ENCODE results near the gene PYGO1. TPM values are rescaled to one million over a fixed set of nuclear protein-coding genes. Genes with fewer than 3 reads are reported as not detected.

Gene PYGO1
- total and polyA plus RNA-seq, 4 donors: 1.4 to 13.9 (median 6.5) TPM

- Histone ChIP-seq H3K4me3 (ENCODE audit: low read length in 2 of 2) (no peak overlapping the region), H3K27me3 (ENCODE audit: control insufficient read depth in 1 of 2, insufficient read depth in 2 of 2, low read length in 1 of 2) (no peaks in the 10 kb centered on the region), H3K27ac (ENCODE audit: low read depth in 1 of 2, low read length in 2 of 2) (no peak overlapping the region), H3K9me3 (ENCODE audit: control insufficient read depth, low read length) (no peaks in the 10 kb centered on the region), H3K4me1 (ENCODE audit: control insufficient read depth in 1 of 2, insufficient read depth in 2 of 2, low read length in 2 of 2) (peaks cover 0 to 1% of the 10 kb centered on the region in 2 donors), H3K36me3 (ENCODE audit: control insufficient read depth in 1 of 2, insufficient read depth in 2 of 2, low read length in 1 of 2) (no peaks in the 10 kb centered on the region)
- intact Hi-C loops (cut with DNase I): no loop called here
- WGBS, 2 donors: 66 to 67% methylated on average over 5 of the region's 5 CpGs
- no peak for ATAC-seq (ENCODE audit: low FRiP score)
- DNase-seq: no peak
Measured at GRCh38 chr15:55552451-55552850, 35.7 kb downstream of the PYGO1 start.

DNA sequence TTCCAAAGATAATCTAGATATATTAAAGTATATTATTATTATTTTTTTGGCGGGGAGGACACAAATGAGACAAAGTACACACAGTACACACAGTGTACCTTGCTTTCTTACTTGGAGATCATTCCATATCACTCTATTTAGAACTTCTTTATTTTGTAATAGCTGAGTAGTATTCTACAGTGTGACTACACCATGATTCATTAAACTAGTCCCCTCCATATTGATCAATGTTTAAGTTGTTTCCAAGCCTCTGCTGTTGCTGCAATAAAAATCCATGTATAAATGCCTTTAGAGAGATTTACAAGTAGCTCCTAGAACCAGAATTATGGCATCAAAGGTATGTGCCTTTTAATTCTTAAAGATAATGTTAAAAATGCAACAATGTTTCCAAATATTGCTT is 38.8 kb downstream of the PYGO1 start:
- Histone ChIP-seq H3K36me3 (ENCODE audit: control insufficient read depth in 1 of 2, insufficient read depth in 2 of 2, low read length in 1 of 2) (peaks cover 2 to 4% of the 10 kb centered on the region in 2 donors), H3K27me3 (ENCODE audit: control insufficient read depth in 1 of 2, insufficient read depth in 2 of 2, low read length in 1 of 2) (no peaks in the 10 kb centered on the region), H3K4me3 (ENCODE audit: low read length in 2 of 2) (no peak overlapping the region), H3K27ac (ENCODE audit: low read depth in 1 of 2, low read length in 2 of 2) (no peak overlapping the region), H3K4me1 (ENCODE audit: control insufficient read depth in 1 of 2, insufficient read depth in 2 of 2, low read length in 2 of 2) (peaks cover 0 to 1% of the 10 kb centered on the region in 2 donors), H3K9me3 (ENCODE audit: control insufficient read depth, low read length) (no peaks in the 10 kb centered on the region)
- ATAC-seq (ENCODE audit: low FRiP score) (no peak), DNase-seq (no peak)
- intact Hi-C loops (cut with DNase I): no loop called here
- 95 to 97% methylated on average over 1 of the region's 1 CpG for WGBS, 2 donors

DNA sequence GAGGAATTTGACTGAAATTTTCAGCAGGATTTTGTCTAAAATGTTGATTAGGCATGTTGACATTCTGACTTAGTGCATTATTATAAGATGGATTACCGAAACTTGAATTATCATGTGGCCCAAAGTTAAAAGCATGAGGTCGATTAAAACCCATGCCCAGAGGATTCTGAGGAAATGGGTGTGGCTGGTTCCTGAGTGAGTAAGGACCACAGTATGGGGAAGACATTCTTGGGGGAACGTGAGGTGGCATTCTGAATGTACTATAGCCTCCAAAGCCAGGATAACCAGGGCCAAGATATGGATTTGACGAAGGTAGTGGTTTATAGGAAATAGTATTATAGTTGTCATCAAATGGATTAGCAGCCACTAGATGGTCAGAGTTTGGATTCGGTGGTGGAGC is 41.4 kb downstream of the PYGO1 start:
- intact Hi-C loops (cut with DNase I): no loop called here
- no peak for ATAC-seq (ENCODE audit: low FRiP score)
- no peak overlapping the region for H3K27ac ChIP-seq (ENCODE audit: low read depth in 1 of 2, low read length in 2 of 2)
- no peaks in the 10 kb centered on the region for H3K27me3 ChIP-seq (ENCODE audit: control insufficient read depth in 1 of 2, insufficient read depth in 2 of 2, low read length in 1 of 2)
- H3K4me1 ChIP-seq (ENCODE audit: control insufficient read depth in 1 of 2, insufficient read depth in 2 of 2, low read length in 2 of 2): no peaks in the 10 kb centered on the region
- peaks cover 2 to 4% of the 10 kb centered on the region in 2 donors for H3K36me3 ChIP-seq (ENCODE audit: control insufficient read depth in 1 of 2, insufficient read depth in 2 of 2, low read length in 1 of 2)
- DNase-seq: no peak
- H3K4me3 ChIP-seq (ENCODE audit: low read length in 2 of 2): no peak overlapping the region
- 58 to 59% methylated on average over 5 of the region's 5 CpGs for WGBS, 2 donors
- H3K9me3 ChIP-seq (ENCODE audit: control insufficient read depth, low read length): no peaks in the 10 kb centered on the region

GRCh38 chr15:55535436-55535835 is 52.7 kb downstream of the PYGO1 start:
- H3K9me3 ChIP-seq (ENCODE audit: control insufficient read depth, low read length): no peaks in the 10 kb centered on the region
- H3K27ac ChIP-seq (ENCODE audit: low read depth in 1 of 2, low read length in 2 of 2): no peak overlapping the region
- no peaks in the 10 kb centered on the region for H3K36me3 ChIP-seq (ENCODE audit: control insufficient read depth in 1 of 2, insufficient read depth in 2 of 2, low read length in 1 of 2)
- ATAC-seq (ENCODE audit: low FRiP score): no peak
- DNase-seq: no peak
- no peaks in the 10 kb centered on the region for H3K4me1 ChIP-seq (ENCODE audit: control insufficient read depth in 1 of 2, insufficient read depth in 2 of 2, low read length in 2 of 2)
- intact Hi-C loops (cut with DNase I): no loop called here
- H3K27me3 ChIP-seq (ENCODE audit: control insufficient read depth in 1 of 2, insufficient read depth in 2 of 2, low read length in 1 of 2): no peaks in the 10 kb centered on the region
- no peak overlapping the region for H3K4me3 ChIP-seq (ENCODE audit: low read length in 2 of 2)
- 77% methylated on average over 6 of the region's 6 CpGs for WGBS, 2 donors

- ATAC-seq (ENCODE audit: low FRiP score) (no peak), DNase-seq (no peak)
- intact Hi-C loops (cut with DNase I): no loop called here
- no peak overlapping the region for H3K27ac ChIP-seq (ENCODE audit: low read depth in 1 of 2, low read length in 2 of 2)
- H3K4me1 ChIP-seq (ENCODE audit: control insufficient read depth in 1 of 2, insufficient read depth in 2 of 2, low read length in 2 of 2): no peaks in the 10 kb centered on the region
- H3K4me3 ChIP-seq (ENCODE audit: low read length in 2 of 2): no peak overlapping the region
- no peaks in the 10 kb centered on the region for H3K9me3 ChIP-seq (ENCODE audit: control insufficient read depth, low read length)
- no peaks in the 10 kb centered on the region for H3K27me3 ChIP-seq (ENCODE audit: control insufficient read depth in 1 of 2, insufficient read depth in 2 of 2, low read length in 1 of 2)
- no peaks in the 10 kb centered on the region for H3K36me3 ChIP-seq (ENCODE audit: control insufficient read depth in 1 of 2, insufficient read depth in 2 of 2, low read length in 1 of 2)
Measured at GRCh38 chr15:55532944-55533343, 55.2 kb downstream of the PYGO1 start.

DNA sequence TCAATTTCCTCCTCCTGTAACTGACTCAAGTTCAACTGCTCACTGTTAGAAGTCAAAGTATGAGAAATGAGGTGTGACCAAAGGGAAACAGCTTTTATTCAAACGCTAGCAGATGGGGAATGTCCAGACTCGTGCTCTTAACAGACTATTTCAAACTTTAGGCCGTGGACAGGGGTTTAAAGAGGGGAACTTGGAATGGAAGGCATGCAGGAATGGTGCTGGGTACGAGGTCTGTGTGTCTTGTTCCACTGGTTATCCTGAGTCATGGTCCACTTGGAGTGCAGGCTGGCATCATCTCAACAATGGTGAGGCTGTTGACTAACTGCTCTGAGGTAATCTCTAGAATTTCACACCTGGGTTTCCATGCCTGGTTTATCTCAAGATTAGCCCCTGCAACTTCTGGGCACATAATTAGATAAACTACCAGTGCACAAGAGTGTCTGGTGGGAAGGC is 57.3 kb downstream of the PYGO1 start:
- WGBS, 2 donors: 20 to 29% methylated on average over 4 of the region's 4 CpGs
- ATAC-seq (ENCODE audit: low FRiP score): no peak
- intact Hi-C loops (cut with DNase I): no loop called here
- Histone ChIP-seq H3K4me3 (ENCODE audit: low read length in 2 of 2) (no peak overlapping the region), H3K9me3 (ENCODE audit: control insufficient read depth, low read length) (peaks cover 3% of the 10 kb centered on the region), H3K36me3 (ENCODE audit: control insufficient read depth in 1 of 2, insufficient read depth in 2 of 2, low read length in 1 of 2) (no peaks in the 10 kb centered on the region), H3K4me1 (ENCODE audit: control insufficient read depth in 1 of 2, insufficient read depth in 2 of 2, low read length in 2 of 2) (no peaks in the 10 kb centered on the region), H3K27ac (ENCODE audit: low read depth in 1 of 2, low read length in 2 of 2) (no peak overlapping the region), H3K27me3 (ENCODE audit: control insufficient read depth in 1 of 2, insufficient read depth in 2 of 2, low read length in 1 of 2) (no peaks in the 10 kb centered on the region)
- DNase-seq: no peak

GRCh38 chr15:55528812-55529211 is 59.3 kb downstream of the PYGO1 start:
- intact Hi-C loops (cut with DNase I): loop anchor here (5.0 to 10.0 kb wide), 2 partner anchors 113 to 116 kb away; no protein-coding TSS in a partner anchor
- no peak for DNase-seq

GRCh38 chr15:55527150-55527549 is 61.0 kb downstream of the PYGO1 start:
- DNase-seq (no peak), ATAC-seq (ENCODE audit: low FRiP score) (peak; percentile 36)
- H3K36me3 ChIP-seq (ENCODE audit: control insufficient read depth in 1 of 2, insufficient read depth in 2 of 2, low read length in 1 of 2): no peaks in the 10 kb centered on the region
- intact Hi-C loops (cut with DNase I): loop anchor here (5.0 to 10.0 kb wide), 2 partner anchors 115 to 118 kb away; no protein-coding TSS in a partner anchor
- no peaks in the 10 kb centered on the region for H3K27me3 ChIP-seq (ENCODE audit: control insufficient read depth in 1 of 2, insufficient read depth in 2 of 2, low read length in 1 of 2)
- H3K27ac ChIP-seq (ENCODE audit: low read depth in 1 of 2, low read length in 2 of 2): no peak overlapping the region
- no peaks in the 10 kb centered on the region for H3K4me1 ChIP-seq (ENCODE audit: control insufficient read depth in 1 of 2, insufficient read depth in 2 of 2, low read length in 2 of 2)
- WGBS, 2 donors: 26 to 71% methylated on average over 1 of the region's 1 CpG
- no peak overlapping the region for H3K4me3 ChIP-seq (ENCODE audit: low read length in 2 of 2)
- peaks cover 4% of the 10 kb centered on the region for H3K9me3 ChIP-seq (ENCODE audit: control insufficient read depth, low read length)

More at GRCh38 chr15:55528812-55529211, 59.3 kb downstream of the PYGO1 start:
- Histone ChIP-seq H3K27ac (ENCODE audit: low read depth in 1 of 2, low read length in 2 of 2) (no peak overlapping the region), H3K36me3 (ENCODE audit: control insufficient read depth in 1 of 2, insufficient read depth in 2 of 2, low read length in 1 of 2) (no peaks in the 10 kb centered on the region), H3K4me3 (ENCODE audit: low read length in 2 of 2) (no peak overlapping the region), H3K27me3 (ENCODE audit: control insufficient read depth in 1 of 2, insufficient read depth in 2 of 2, low read length in 1 of 2) (no peaks in the 10 kb centered on the region), H3K4me1 (ENCODE audit: control insufficient read depth in 1 of 2, insufficient read depth in 2 of 2, low read length in 2 of 2) (no peaks in the 10 kb centered on the region), H3K9me3 (ENCODE audit: control insufficient read depth, low read length) (peaks cover 3% of the 10 kb centered on the region)
- no peak for ATAC-seq (ENCODE audit: low FRiP score)
- 46 to 48% methylated on average over 4 of the region's 4 CpGs for WGBS, 2 donors

- H3K4me1 ChIP-seq (ENCODE audit: control insufficient read depth in 1 of 2, insufficient read depth in 2 of 2, low read length in 2 of 2): no peaks in the 10 kb centered on the region
- H3K27ac ChIP-seq (ENCODE audit: low read depth in 1 of 2, low read length in 2 of 2): no peak overlapping the region
- no peaks in the 10 kb centered on the region for H3K36me3 ChIP-seq (ENCODE audit: control insufficient read depth in 1 of 2, insufficient read depth in 2 of 2, low read length in 1 of 2)
- H3K27me3 ChIP-seq (ENCODE audit: control insufficient read depth in 1 of 2, insufficient read depth in 2 of 2, low read length in 1 of 2): no peaks in the 10 kb centered on the region
- DNase-seq (peak in 1 of 2 donors; percentile 59), ATAC-seq (ENCODE audit: low FRiP score) (peak; percentile 48)
- peaks cover 4% of the 10 kb centered on the region for H3K9me3 ChIP-seq (ENCODE audit: control insufficient read depth, low read length)
- WGBS, 2 donors: 31 to 35% methylated on average over 7 of the region's 7 CpGs
- no peak overlapping the region for H3K4me3 ChIP-seq (ENCODE audit: low read length in 2 of 2)
- intact Hi-C loops (cut with DNase I): loop anchor here (5.0 to 10.0 kb wide), 2 partner anchors 116 to 118 kb away; no protein-coding TSS in a partner anchor
Measured at GRCh38 chr15:55526559-55527036, 61.5 kb downstream of the PYGO1 start.

Measured in aorta (tissue), 5 donors.